ENCODE results near the gene SNX18.
"Not testable (repeated sequence)": the region's sequence is repeated elsewhere in the genome, so short reads cannot be mapped to it uniquely, and the experiment has no call there.

Gene SNX18

GRCh38 chr5:54519509-54519876 is 1.9 kb downstream of the SNX18 start:
- no peak for DNase-seq (ENCODE audit: low read depth)

DNA sequence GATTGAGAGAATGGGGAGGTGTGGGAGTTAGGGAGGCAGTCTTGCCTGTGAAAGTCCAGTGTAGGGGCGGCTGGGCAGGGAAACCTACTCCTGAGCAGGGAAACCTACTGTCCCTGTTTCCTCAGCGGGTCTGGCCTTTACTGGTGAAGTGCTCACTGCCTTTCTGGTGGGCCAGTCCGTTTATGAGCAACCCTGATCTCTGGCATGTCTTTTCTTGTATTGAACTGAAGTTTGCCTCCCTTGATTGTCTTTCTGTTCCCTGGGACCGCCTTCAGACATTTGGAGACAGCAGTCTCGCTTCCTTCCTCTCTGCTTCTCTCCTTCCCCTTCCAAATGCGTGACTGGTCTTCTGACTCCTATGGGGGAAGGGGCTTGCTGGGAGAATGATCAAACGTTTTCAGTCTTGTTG is 2.9 kb downstream of the SNX18 start:
- no peak for DNase-seq (ENCODE audit: low read depth)

DNA sequence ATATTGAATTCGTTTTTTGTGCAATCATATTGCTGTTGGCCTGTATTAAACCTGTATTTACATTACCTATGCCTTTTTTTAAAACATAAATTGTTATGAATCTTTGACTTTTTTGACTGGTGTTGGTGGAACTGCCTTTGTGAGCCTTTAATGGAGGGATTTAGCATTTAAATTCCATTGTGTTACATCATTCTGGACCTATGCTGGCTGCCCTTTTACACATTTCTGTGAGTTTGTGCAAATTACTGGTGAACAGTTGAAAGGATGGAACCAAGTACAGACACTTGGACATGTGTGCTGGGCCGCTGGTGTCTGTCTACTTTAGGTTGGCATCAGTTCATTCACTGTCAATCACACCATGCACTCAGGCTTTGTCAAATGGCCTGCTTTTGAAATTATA is 3.4 kb downstream of the SNX18 start:
- no peak for DNase-seq (ENCODE audit: low read depth)

DNA sequence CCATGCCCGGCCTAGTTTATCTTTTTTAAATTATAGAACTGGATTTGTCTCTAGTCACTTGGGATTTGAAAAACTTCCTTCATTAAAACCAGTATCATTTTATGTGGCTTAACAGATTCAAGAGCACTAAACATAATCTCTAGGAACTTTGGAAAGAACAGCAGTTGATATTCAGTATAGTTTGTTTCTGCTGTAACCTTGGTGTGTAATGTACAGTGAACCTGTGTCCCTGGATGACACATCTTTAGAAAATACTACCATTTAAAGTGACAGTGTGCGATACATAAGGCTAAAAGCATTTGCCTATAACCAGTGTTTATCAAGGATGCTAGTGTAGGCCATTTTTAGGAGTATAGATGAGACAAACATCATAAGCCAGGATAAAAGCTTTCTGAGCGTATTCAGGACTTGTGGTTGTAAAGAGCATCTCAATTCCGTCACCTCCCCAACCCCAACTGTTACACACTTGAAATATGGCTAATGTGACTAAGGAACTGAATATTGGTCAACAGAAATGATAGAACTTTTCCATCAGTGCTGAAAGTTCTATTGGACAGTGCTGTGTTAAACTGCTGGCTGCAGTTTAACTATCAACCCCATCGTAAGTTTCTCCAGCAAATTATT is 4.4 kb downstream of the SNX18 start:
- DNase-seq (ENCODE audit: low read depth): no peak

- no peak for DNase-seq (ENCODE audit: low read depth)
Measured at GRCh38 chr5:54523534-54523933, 6.0 kb downstream of the SNX18 start.

DNA sequence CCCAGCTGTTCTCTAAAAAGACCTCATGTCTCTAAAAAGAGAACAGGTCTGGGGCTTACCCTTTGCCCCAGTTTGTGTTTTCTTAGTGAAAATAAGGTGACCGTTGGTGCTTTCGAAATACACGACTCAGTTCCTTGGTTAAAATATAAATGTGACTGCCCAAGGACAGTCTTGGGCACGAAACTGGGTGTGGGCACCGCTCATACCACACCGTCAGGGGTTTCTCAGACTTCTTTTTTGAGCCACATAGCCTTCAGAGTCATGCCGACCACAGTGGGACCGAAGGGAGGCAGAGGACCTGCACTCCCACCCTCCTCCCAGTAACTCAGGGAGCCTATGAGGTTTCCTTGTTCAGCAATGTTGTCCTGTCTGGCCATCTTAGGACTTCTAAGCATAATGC is 6.5 kb downstream of the SNX18 start:
- DNase-seq (ENCODE audit: low read depth): no peak

DNA sequence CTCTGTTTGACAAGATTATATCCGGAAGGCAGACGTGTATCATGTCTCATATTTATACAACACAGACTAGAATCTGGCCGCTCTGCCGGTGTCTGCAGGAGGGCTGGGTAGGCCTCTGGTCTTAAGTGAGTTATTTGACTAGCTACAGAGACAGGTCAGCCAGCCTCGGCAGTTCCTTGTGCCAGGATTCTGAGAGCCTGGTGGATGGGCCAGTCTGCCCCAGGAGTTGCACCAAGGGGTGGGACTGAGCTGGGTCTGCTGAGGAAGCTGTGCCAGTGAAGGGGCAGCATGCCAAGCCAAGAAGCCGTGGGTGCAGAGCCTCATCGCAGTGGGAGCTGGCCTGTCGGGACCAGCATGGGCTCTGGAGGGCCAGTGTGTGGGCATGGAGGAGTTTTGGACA is 7.1 kb downstream of the SNX18 start:
- DNase-seq (ENCODE audit: low read depth): no peak

GRCh38 chr5:54525261-54525660 is 7.7 kb downstream of the SNX18 start:
- no peak for DNase-seq (ENCODE audit: low read depth)

DNA sequence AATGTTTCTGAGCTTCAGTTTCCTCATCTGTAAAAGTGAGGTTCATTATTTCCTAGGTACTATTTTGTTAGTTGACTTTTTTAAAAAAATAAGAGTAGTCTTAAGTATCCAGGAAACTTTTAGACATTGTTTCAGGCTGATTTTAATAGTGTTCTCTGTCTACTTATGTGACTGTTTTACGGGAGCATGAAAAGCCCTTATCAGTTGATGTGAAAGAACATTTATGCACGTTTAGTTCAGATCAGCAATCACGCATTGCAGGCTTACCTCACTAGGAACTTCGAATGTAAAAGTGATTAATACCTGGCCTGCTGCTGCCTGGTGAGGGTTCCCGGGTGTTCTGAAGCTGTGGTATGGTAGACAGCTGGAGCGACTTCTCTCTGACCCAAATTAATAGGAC is 8.1 kb downstream of the SNX18 start:
- no peak for DNase-seq (ENCODE audit: low read depth)

DNA sequence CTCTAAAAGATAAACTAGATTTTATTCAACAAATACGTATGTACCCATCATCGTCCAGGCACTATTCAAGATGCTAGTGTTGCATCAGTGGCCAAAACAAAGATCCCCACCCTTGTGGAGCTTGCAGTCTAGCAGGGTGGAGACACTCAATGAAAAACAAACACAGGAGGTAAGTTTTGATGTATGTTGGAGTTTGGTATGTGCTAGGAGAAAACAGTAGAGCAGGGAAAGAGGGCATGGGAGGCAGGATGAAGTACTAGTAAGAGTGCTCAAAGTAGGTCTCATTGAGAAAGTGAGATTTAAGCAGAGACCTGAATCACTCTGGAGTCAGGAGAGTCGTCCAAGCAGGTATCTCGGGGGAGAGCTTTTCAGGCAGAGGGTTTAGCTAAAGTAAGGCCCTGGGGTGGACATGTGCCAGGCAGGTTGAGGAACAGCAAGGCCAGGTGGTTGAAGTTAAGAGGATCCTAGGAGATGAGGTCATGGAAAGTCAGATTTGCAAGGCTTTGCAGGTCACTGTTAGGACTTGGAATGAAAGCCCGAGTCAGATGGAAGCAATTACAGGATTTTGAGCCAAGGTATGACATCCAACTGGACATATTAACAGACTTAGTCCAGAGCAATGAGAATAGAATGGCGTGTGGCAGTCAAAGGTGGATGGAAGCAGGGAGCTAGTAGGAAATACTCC is 9.2 kb downstream of the SNX18 start:
- DNase-seq (ENCODE audit: low read depth): no peak

GRCh38 chr5:54528633-54529209 is 11.2 kb downstream of the SNX18 start:
- no peak for DNase-seq (ENCODE audit: low read depth)

DNA sequence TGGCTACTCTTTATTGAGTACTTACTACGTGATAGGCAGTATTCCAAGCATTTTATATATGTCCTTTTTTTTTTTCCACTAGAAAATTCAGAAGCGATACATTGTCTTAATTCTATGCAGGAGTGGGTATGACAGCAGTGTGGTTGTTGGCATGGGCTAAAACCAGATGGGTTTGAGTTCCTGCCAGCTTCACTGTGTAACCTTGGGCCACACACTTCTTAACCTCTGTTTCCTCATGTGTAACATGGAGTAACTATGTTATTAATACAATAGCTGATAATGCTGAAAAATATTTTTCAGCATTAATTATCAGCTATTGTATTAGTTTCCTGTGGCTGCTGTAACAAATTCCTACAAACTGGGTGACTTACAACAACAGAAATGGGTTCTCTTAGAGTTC is 12.0 kb downstream of the SNX18 start:
- no peak for DNase-seq (ENCODE audit: low read depth)

DNA sequence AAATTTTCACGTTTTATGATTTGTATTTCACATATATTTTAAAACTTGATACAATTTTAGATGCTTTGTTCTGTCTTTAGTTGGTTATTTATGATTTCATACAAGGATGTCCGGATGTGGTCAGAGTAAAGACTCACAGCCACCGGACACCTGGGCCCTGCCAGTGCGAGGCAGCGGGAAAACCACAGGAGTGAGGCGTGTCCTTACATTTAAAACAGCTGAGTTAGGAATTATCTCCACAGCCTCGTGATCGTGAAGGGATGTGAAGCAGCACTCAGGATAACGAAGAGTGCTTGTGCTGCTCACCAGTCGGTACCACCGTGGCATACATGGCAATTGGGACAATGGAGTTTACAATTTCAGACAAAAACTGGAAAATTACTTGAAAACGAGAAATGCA is 14.0 kb downstream of the SNX18 start:
- DNase-seq (ENCODE audit: low read depth): no peak

- no peak for DNase-seq (ENCODE audit: low read depth)
Measured at GRCh38 chr5:54533541-54534190, 16.1 kb downstream of the SNX18 start.

DNA sequence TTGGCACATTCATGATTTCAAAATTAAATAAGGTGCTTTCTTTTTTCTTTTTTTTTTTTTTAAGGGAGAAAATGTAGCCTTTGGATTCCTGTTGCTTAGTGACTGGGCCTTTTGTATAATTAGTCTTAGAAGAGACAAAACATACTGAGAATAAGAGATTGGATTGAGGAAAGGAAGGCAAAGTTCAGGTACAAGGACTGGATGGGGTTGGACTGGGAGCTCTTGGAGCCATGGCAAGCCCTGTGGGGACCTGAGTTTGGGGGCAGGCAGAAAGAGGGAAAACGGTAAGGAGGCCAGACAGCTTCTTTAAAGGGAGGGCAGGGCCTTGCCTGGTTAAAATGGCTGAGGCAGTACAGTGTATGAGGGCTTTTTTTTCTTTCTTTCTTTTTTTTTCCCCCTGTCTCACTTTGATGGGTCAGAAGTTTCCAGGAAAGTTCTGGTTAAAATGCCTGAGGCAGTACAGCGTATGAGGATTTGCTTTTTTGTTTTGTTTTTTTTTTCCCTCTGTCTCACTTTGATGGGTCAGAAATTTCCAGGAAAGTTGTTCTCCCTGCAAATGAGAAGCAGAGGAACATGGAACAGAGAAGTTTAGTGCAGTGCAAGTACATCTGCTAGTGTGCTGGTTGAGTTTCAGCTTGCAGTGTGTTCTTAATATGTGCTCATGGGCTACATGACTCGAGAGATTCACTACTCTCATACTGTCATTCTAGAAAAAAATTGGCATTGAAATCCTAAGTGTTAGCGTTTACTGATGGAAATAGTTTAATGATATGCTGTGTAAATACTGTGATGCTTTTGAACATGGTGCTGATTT is 16.8 kb downstream of the SNX18 start:
- no peak for DNase-seq (ENCODE audit: low read depth)

DNA sequence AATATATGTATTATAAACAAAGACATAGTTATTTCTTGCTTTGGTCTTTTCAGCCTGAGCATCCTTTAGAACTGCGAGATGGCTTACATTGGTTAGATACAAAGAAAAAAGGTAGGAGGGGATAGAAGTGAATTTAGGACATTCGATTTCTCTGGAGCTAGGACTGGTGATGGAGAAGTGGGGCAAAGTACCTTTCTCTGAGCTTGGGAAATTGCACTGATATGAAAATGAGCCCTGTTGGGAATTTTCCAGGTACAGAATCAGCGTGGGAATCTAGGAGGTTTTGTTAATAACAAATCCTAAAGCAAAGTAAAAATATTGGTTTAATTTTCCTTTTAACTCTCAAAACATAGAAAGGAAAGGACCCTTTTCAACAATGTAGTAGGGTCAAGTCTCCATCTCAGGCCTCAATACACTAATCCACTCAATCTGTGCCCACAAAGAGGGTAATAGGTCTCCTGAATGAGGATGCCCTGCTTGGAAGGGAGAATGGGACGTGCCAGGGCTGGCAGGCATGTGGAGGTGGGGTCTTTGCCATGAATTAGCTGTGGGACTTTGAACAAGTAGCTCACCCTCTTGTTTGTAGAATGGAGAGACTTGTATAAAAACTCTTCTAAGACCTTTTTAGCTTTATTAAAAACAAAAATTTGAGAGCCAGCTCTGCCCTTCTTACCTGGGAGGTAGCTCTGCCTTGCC is 17.7 kb downstream of the SNX18 start:
- DNase-seq (ENCODE audit: low read depth): no peak

GRCh38 chr5:54536375-54536774 is 18.8 kb downstream of the SNX18 start:
- DNase-seq (ENCODE audit: low read depth): not testable (repeated sequence)

DNA sequence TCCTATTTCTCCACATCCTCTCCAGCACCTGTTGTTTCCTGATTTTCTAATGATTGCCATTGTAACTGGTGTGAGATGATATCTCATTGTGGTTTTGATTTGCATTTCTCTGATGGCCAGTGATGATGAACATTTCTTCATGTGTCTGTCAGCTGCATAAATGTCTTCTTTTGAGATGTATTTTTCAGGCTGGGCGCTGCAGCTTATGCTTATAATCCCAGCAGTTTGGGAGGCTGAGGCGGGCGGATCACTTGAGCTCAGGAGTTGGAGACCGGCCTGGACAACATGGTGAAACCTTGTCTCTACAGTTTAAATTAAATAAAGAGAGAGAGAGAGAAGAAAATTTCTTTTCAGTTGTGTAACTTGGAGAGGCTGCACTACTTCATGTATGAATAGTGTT is 19.3 kb downstream of the SNX18 start:
- not testable (repeated sequence) for DNase-seq (ENCODE audit: low read depth)

GRCh38 chr5:54537725-54538124 is 20.2 kb downstream of the SNX18 start:
- DNase-seq (ENCODE audit: low read depth): no peak

DNA sequence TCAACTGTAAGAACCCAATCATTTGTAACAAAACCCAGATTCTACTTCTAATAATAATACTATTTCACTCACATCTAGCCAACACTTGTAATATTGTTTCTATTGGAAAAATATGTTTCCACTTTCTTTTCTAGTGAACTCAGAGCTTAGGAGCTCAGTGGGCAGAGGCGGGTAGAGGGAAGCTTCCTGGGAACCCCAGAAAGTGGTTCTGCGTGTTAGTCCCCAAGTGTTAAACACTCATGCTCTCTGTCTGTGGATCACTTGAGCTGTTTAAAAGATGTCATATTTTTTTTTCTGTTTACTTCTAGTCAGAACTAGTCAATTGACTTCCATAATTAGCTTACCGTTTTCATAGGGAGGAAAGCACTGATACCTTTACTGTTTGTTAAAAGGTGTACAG is 20.6 kb downstream of the SNX18 start:
- no peak for DNase-seq (ENCODE audit: low read depth)

DNA sequence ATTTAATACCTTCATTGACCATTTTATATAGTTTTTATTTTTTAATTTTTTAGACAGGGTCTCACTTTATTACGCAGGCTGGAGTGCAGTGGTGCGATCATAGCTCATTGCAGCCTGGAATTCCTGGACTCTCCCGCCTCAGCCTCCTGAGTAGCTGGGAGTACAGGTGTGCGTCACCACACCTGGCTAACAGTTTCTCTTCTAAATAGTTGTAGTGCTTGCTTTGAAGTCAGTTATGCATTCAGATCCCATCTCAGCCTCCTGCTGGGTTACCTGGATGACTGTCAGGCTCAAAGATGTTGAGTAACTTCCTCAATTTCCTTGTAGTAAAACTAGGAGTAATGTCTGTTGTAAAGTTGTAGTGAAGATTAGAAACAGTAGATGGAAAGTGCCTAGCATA is 21.4 kb downstream of the SNX18 start:
- no peak for DNase-seq (ENCODE audit: low read depth)

- DNase-seq (ENCODE audit: low read depth): no peak
Measured at GRCh38 chr5:54540286-54540685, 22.7 kb downstream of the SNX18 start.
